ENCODE data around the gene C14orf180.

DNA sequence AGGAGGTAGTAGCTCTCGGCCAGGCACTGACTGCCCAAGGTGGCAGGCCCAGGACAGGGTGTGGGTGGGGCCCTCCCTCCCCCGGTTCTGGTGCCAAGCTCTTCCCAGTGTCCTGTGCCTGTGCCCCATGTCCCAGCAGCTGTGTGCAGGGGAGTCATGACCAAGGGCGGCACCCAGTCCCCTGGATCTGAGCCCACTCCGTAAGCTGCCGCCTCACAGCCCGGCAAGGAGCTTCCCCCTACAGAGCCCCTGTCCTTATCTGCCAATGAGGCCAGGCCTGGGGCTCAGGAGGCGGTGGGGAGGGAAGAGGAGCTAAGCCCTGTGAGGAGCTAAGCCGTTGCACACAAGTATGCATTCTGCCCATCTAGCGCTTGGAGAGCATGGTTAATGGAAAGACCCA, 5.6 kb upstream of the C14orf180 start:
- TF ChIP-seq EZH2 (IDR thresholded peaks at IDR 0.05) (no peak), EZH2phosphoT487 (IDR thresholded peaks at IDR 0.05) (no peak)
- TF ChIP-seq, protein P1, sequence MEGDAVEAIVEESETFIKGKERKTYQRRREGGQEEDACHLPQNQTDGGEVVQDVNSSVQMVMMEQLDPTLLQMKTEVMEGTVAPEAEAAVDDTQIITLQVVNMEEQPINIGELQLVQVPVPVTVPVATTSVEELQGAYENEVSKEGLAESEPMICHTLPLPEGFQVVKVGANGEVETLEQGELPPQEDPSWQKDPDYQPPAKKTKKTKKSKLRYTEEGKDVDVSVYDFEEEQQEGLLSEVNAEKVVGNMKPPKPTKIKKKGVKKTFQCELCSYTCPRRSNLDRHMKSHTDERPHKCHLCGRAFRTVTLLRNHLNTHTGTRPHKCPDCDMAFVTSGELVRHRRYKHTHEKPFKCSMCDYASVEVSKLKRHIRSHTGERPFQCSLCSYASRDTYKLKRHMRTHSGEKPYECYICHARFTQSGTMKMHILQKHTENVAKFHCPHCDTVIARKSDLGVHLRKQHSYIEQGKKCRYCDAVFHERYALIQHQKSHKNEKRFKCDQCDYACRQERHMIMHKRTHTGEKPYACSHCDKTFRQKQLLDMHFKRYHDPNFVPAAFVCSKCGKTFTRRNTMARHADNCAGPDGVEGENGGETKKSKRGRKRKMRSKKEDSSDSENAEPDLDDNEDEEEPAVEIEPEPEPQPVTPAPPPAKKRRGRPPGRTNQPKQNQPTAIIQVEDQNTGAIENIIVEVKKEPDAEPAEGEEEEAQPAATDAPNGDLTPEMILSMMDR (IDR thresholded peaks at IDR 0.05): no peak

Data from neural progenitor cell (in vitro differentiated cells).